CD14-positive monocyte (primary cell): ENCODE measurements around the gene PITPNC1. TPM values are rescaled to one million over a fixed set of nuclear protein-coding genes. Genes with fewer than 3 reads are reported as not detected.
"Not testable (repeated sequence)": the region's sequence is repeated elsewhere in the genome, so short reads cannot be mapped to it uniquely, and the experiment has no call there.

Experiments used
- DNase-seq, 3 donors: peaks; one replicate each; pipeline ENCODE4 v3.0.0-alpha.2; 2011 to 2022
- H2AFZ ChIP-seq: 2 replicates; pipeline ENCODE4 v1.6.0; 2012; ENCODE audit warnings: mild to moderate bottlenecking, low read depth, low read length, inconsistent platforms; ENCODE audit not compliant: insufficient read depth, poor library complexity, severe bottlenecking
- H3K27ac ChIP-seq, 2 donors: 1 replicate in 1 of 2; 2 replicates in 1 of 2; pipeline ENCODE4 v1.5.1; 2012 to 2013; ENCODE audit warnings: low read length in 2 of 2, control low read depth in 1 of 2, inconsistent platforms in 1 of 2, low read depth in 1 of 2, mild to moderate bottlenecking in 1 of 2
- H3K27me3 ChIP-seq, 2 donors: one replicate each; pipeline versions ENCODE4 v1.6.0 to v1.6.1; 2011 to 2013; ENCODE audit warnings: low read length in 2 of 2; ENCODE audit not compliant: control insufficient read depth in 2 of 2, insufficient read depth in 2 of 2
- H3K36me3 ChIP-seq, 2 donors: replicated peaks in 1 of 2; 1 replicate in 1 of 2; 2 replicates in 1 of 2; pipeline versions ENCODE4 v1.5.1 to v1.6.1; 2012 to 2013; ENCODE audit warnings: low read length in 2 of 2, control low read depth in 1 of 2, inconsistent platforms in 1 of 2, mild to moderate bottlenecking in 1 of 2; ENCODE audit not compliant: insufficient read depth in 2 of 2, control insufficient read depth in 1 of 2
- H3K4me1 ChIP-seq, 2 donors: 1 replicate in 1 of 2; 2 replicates in 1 of 2; pipeline versions ENCODE4 v1.5.1 to v1.6.1; 2012 to 2013; ENCODE audit warnings: low read length in 2 of 2, control low read depth in 1 of 2, inconsistent platforms in 1 of 2, mild to moderate bottlenecking in 1 of 2, moderate library complexity in 1 of 2; ENCODE audit not compliant: insufficient read depth in 2 of 2, control insufficient read depth in 1 of 2
- H3K4me2 ChIP-seq: replicated peaks from 2 replicates; pipeline ENCODE3; 2012; ENCODE audit warnings: low read length, moderate library complexity, mild to moderate bottlenecking; ENCODE audit not compliant: poor library complexity, severe bottlenecking; ENCODE audit errors: extremely low read depth
- H3K4me3 ChIP-seq, 3 experiments: fragments of 200-600 bp in 1 of 3; sonication (generic) in 1 of 3; replicated peaks in 1 of 3; 1 replicate in 2 of 3; 2 replicates in 1 of 3; pipeline ENCODE4 v1.5.1; 2011 to 2013; ENCODE audit warnings: low read length in 3 of 3, mild to moderate bottlenecking in 3 of 3, control low read depth in 2 of 3, low read depth in 2 of 3, inconsistent platforms in 1 of 3, moderate library complexity in 1 of 3
- H3K79me2 ChIP-seq: 2 replicates; pipeline ENCODE4 v1.6.0; 2012; ENCODE audit warnings: mild to moderate bottlenecking, control low read depth, inconsistent platforms, low read length, moderate library complexity; ENCODE audit not compliant: insufficient read depth
- H3K9ac ChIP-seq: 2 replicates; pipeline ENCODE4 v1.6.0; 2017; ENCODE audit warnings: low read length, mild to moderate bottlenecking; ENCODE audit not compliant: insufficient read depth, poor library complexity, severe bottlenecking
- H3K9me3 ChIP-seq, 2 donors: replicated peaks in 1 of 2; 1 replicate in 1 of 2; 2 replicates in 1 of 2; pipeline versions ENCODE4 v1.5.1 to v1.6.1; 2012 to 2013; ENCODE audit warnings: low read length in 2 of 2, control low read depth in 1 of 2; ENCODE audit not compliant: control insufficient read depth in 1 of 2, insufficient read depth in 1 of 2
- H4K20me1 ChIP-seq: 2 replicates; pipeline ENCODE4 v1.6.0; 2012; ENCODE audit warnings: mild to moderate bottlenecking, low read length, control low read depth, moderate library complexity; ENCODE audit not compliant: insufficient read depth
- H3K27ac Mint-ChIP-seq, 7 donors: one replicate each; pipeline ENCODE4 v1.8.0; 2020; ENCODE audit warnings: mild to moderate bottlenecking in 7 of 7, mixed read lengths in 7 of 7, moderate library complexity in 6 of 7, inconsistent platforms in 2 of 7
- H3K27me3 Mint-ChIP-seq, 3 donors: one replicate each; pipeline ENCODE4 v1.8.0; 2021 to 2022; ENCODE audit warnings: low read depth in 3 of 3, mild to moderate bottlenecking in 3 of 3, mixed read lengths in 3 of 3, moderate library complexity in 3 of 3, inconsistent platforms in 1 of 3
- H3K36me3 Mint-ChIP-seq, 2 donors: one replicate each; pipeline ENCODE4 v1.8.0; 2020; ENCODE audit warnings: mixed read lengths in 2 of 2, inconsistent platforms in 1 of 2, mild to moderate bottlenecking in 1 of 2
- H3K4me1 Mint-ChIP-seq: one replicate; pipeline ENCODE4 v1.8.0; 2020; ENCODE audit warnings: mild to moderate bottlenecking, mixed read lengths
- H3K4me3 Mint-ChIP-seq, 2 donors: one replicate each; pipeline ENCODE4 v1.8.0; 2020; ENCODE audit warnings: mild to moderate bottlenecking in 2 of 2, mixed read lengths in 2 of 2, moderate library complexity in 1 of 2
- H3K9me3 Mint-ChIP-seq, 7 donors: one replicate each; pipeline ENCODE4 v1.8.0; 2020 to 2022; ENCODE audit warnings: mixed read lengths in 7 of 7, mild to moderate bottlenecking in 6 of 7, moderate library complexity in 6 of 7, inconsistent platforms in 2 of 7
- WGBS: methylation state at CpG from one replicate; pipeline ENCODE4 v1.1.5; 2013; ENCODE audit warnings: missing lambda C conversion rate; ENCODE audit not compliant: insufficient coverage; 5-methylcytosine and 5-hydroxymethylcytosine counted together
- intact Hi-C, 2 donors: fragments of 100-400 bp; cut with micrococcal nuclease; formaldehyde crosslinking; loops; one replicate each; pipeline versions ENCODE4 v1.15.0 to v1.15.1; 2023
- polyA plus RNA-seq, 3 donors: library from polyadenylated mRNA; depleted of rRNA in 1 of 3; unstranded in 2 of 3; stranded (reverse) in 1 of 3; fragments of 300-500 nt in 2 of 3; fragments of >200 nt in 1 of 3; fragmentation: Illumina TruSeq in 2 of 3; gene quantifications; 1 replicate in 2 of 3; 2 replicates in 1 of 3; pipeline ENCODE4 v1.2.3, GENCODE V29; 2012 to 2021
- TF ChIP-seq, protein P1 (sequence below): fragments of 200-600 bp; IDR thresholded peaks from one replicate; pipeline ENCODE4 v1.8.0; 2022; ENCODE audit warnings: antibody characterized with exemption, mild to moderate bottlenecking

PITPNC1 gene
- polyA plus RNA-seq, 3 donors = 18.5 to 31.0 (median 21.7) TPM

DNA sequence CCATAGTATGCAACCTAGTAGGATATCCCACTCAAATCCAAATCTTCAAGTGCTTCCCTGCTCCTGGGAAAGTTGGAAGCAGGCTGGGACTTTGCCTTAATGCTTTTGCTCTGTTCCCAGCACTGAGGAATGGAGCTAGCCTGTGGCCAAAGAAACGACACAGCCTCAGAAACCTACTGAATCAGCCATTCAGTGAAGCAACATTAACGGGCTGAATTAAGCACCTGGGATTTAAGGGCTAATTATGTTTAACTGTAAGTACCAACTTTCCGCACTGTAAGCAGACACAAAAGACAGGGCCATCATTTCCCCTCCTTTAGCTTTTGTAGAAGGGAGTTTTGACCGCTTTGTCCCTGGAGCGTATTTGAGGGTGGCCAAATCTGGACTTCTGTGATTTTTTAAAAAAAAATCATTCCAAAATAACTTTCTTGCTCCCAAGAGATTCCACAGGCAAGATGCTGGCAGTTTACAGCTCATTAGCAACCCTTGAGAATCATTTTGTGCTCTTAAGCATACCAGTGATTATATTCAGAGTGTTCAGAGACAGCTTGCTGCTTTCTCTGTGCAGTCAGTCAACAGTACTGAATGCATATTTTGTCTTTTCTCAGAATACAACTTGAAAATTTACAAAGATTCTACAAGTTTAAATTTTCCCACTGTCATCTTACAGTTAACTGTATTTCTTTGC, 323.1 kb downstream of the PITPNC1 start:
- H3K4me1 Mint-ChIP-seq = no peaks in the 10 kb centered on the region
- intact Hi-C loops = no loop called here

GRCh38 chr17:67700725-67701119, 323.6 kb downstream of the PITPNC1 start:
- Histone ChIP-seq H3K4me3 (no peak overlapping the region), H3K9me3 (no peaks in the 10 kb centered on the region), H3K9ac (no peak overlapping the region), H3K4me1 (no peaks in the 10 kb centered on the region), H3K4me2 (no peak overlapping the region), H3K79me2 (no peaks in the 10 kb centered on the region), H4K20me1 (no peaks in the 10 kb centered on the region), H2AFZ (no peak overlapping the region), H3K27me3 (no peaks in the 10 kb centered on the region), H3K36me3 (no peaks in the 10 kb centered on the region), H3K27ac (no peak overlapping the region)
- Mint-ChIP-seq H3K4me3 (no peak overlapping the region), H3K27ac (no peak overlapping the region), H3K9me3 (peaks cover 0 to 14% (median 3%) of the 10 kb centered on the region in 7 donors), H3K27me3 (peaks cover 0 to 3% (median 2%) of the 10 kb centered on the region in 3 donors), H3K36me3 (no peaks in the 10 kb centered on the region), H3K4me1 (no peaks in the 10 kb centered on the region)
- no peak for DNase-seq
- TF ChIP-seq, protein P1, sequence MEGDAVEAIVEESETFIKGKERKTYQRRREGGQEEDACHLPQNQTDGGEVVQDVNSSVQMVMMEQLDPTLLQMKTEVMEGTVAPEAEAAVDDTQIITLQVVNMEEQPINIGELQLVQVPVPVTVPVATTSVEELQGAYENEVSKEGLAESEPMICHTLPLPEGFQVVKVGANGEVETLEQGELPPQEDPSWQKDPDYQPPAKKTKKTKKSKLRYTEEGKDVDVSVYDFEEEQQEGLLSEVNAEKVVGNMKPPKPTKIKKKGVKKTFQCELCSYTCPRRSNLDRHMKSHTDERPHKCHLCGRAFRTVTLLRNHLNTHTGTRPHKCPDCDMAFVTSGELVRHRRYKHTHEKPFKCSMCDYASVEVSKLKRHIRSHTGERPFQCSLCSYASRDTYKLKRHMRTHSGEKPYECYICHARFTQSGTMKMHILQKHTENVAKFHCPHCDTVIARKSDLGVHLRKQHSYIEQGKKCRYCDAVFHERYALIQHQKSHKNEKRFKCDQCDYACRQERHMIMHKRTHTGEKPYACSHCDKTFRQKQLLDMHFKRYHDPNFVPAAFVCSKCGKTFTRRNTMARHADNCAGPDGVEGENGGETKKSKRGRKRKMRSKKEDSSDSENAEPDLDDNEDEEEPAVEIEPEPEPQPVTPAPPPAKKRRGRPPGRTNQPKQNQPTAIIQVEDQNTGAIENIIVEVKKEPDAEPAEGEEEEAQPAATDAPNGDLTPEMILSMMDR = no peak
- WGBS = no CpG with 5 or more reads among the region's 1 CpG
- intact Hi-C loops = no loop called here

More for the DNA sequence above, 323.1 kb downstream of the PITPNC1 start:
- Histone ChIP-seq H3K27ac (no peak overlapping the region), H3K9ac (no peak overlapping the region), H3K4me1 (no peaks in the 10 kb centered on the region), H3K4me3 (no peak overlapping the region), H3K79me2 (no peaks in the 10 kb centered on the region), H3K36me3 (no peaks in the 10 kb centered on the region), H3K4me2 (no peak overlapping the region), H3K9me3 (no peaks in the 10 kb centered on the region), H2AFZ (no peak overlapping the region), H4K20me1 (no peaks in the 10 kb centered on the region), H3K27me3 (no peaks in the 10 kb centered on the region)
- Mint-ChIP-seq H3K27me3 (peaks cover 0 to 3% (median 2%) of the 10 kb centered on the region in 3 donors), H3K4me3 (no peak overlapping the region), H3K27ac (no peak overlapping the region), H3K36me3 (no peaks in the 10 kb centered on the region), H3K9me3 (peaks cover 0 to 14% (median 3%) of the 10 kb centered on the region in 7 donors)
- TF ChIP-seq, protein P1 = no peak
- DNase-seq = no peak
- no CpG with 5 or more reads among the region's 5 CpGs for WGBS

- H2AFZ ChIP-seq, H3K79me2 ChIP-seq, H3K27ac Mint-ChIP-seq, intact Hi-C loops, H3K27me3 Mint-ChIP-seq, DNase-seq, H3K27ac ChIP-seq, H3K4me3 ChIP-seq, H3K4me1 Mint-ChIP-seq, H3K4me1 ChIP-seq, H3K4me3 Mint-ChIP-seq, H3K36me3 ChIP-seq, H4K20me1 ChIP-seq, H3K9me3 ChIP-seq, H3K9ac ChIP-seq, H3K4me2 ChIP-seq, H3K27me3 ChIP-seq, H3K36me3 Mint-ChIP-seq: not testable (repeated sequence)
- WGBS = 92% methylated on average over 4 of the region's 8 CpGs
- H3K9me3 Mint-ChIP-seq = peaks cover 0 to 14% (median 3%) of the 10 kb centered on the region in 7 donors
Measured at GRCh38 chr17:67702861-67703260, 325.8 kb downstream of the PITPNC1 start.
